Mammary epithelial cell (primary cell): ENCODE data around the gene GAS2L1.

Experiments used
- CTCF ChIP-seq, 2 donors: IDR thresholded peaks in 1 of 2; conservative IDR thresholded peaks in 1 of 2; 2 replicates each; pipeline ENCODE4 v1.5.1; 2011 to 2012; ENCODE audit warnings: inconsistent platforms in 2 of 2, low read length in 2 of 2, mild to moderate bottlenecking in 2 of 2, control low read depth in 1 of 2, low read depth in 1 of 2; ENCODE audit not compliant: insufficient read depth in 1 of 2; ENCODE audit errors: extremely low read depth in 1 of 2
- EZH2 ChIP-seq: IDR thresholded peaks from 2 replicates; pipeline ENCODE4 v1.6.1; 2012; ENCODE audit warnings: low read length, inconsistent platforms, borderline replicate concordance

- TF ChIP-seq CTCF (conservative IDR thresholded peaks at IDR 0.05 in 1 of 2, IDR thresholded peaks at IDR 0.05 in 1 of 2; ENCODE audit: extremely low read depth in 1 of 2, insufficient read depth in 1 of 2, low read depth in 1 of 2, low read length in 2 of 2) (no peak), EZH2 (no peak)
Observed at GRCh38 chr22:29351042-29351441, 44.6 kb downstream of the GAS2L1 start.
